Spleen (tissue), 11 donors: ENCODE measurements around the gene RET. TPM values are rescaled to one million over a fixed set of nuclear protein-coding genes. Genes with fewer than 3 reads are reported as not detected.
A peak's percentile ranks its signal among the peaks of the same experiment; 100 is the strongest.

Source experiments
- DNase-seq: peaks from one replicate; pipeline ENCODE4 v3.0.0-alpha.2; 2020
- H3K27ac ChIP-seq, 8 donors: fragments of 200-600 bp; sonication (generic) in 7 of 8; 1 replicate in 4 of 8; 2 replicates in 4 of 8; pipeline versions ENCODE4 v1.5.0 to v1.8.0; 2016 to 2021; ENCODE audit warnings: inconsistent platforms in 4 of 8, mild to moderate bottlenecking in 4 of 8, moderate library complexity in 1 of 8
- H3K27me3 ChIP-seq, 7 donors: fragments of 200-600 bp; sonication (generic) in 6 of 7; replicated peaks in 1 of 7; 1 replicate in 4 of 7; 2 replicates in 3 of 7; pipeline versions ENCODE4 v1.5.0 to v1.8.0; 2016 to 2021; ENCODE audit warnings: inconsistent platforms in 3 of 7, mild to moderate bottlenecking in 1 of 7
- H3K36me3 ChIP-seq, 6 donors: fragments of 200-600 bp; sonication (generic) in 5 of 6; 1 replicate in 4 of 6; 2 replicates in 2 of 6; pipeline versions ENCODE4 v1.5.0 to v1.8.0; 2016 to 2021; ENCODE audit warnings: inconsistent platforms in 2 of 6
- H3K4me1 ChIP-seq, 6 donors: fragments of 200-600 bp; sonication (generic) in 5 of 6; 1 replicate in 3 of 6; 2 replicates in 3 of 6; pipeline versions ENCODE4 v1.5.0 to v1.8.0; 2016 to 2021; ENCODE audit warnings: inconsistent platforms in 3 of 6
- H3K4me3 ChIP-seq, 8 donors: fragments of 200-600 bp; sonication (generic) in 7 of 8; 1 replicate in 4 of 8; 2 replicates in 4 of 8; pipeline versions ENCODE4 v1.5.0 to v1.8.0; 2016 to 2021; ENCODE audit warnings: inconsistent platforms in 4 of 8, mild to moderate bottlenecking in 4 of 8, moderate library complexity in 2 of 8
- H3K9me3 ChIP-seq, 8 donors: fragments of 200-600 bp; sonication (generic) in 7 of 8; 1 replicate in 4 of 8; 2 replicates in 4 of 8; pipeline versions ENCODE4 v1.5.0 to v1.8.0; 2016 to 2021; ENCODE audit warnings: inconsistent platforms in 4 of 8
- POLR2A ChIP-seq, 3 donors: fragments of 450-650 bp; IDR thresholded peaks; one replicate each; pipeline ENCODE4 v1.5.1; 2017; ENCODE audit warnings: antibody characterized with exemption in 3 of 3, mild to moderate bottlenecking in 1 of 3
- POLR2AphosphoS5 ChIP-seq, 3 donors: sonication (generic); formaldehyde crosslinking; IDR thresholded peaks; one replicate each; pipeline ENCODE4 v1.5.1; 2017; ENCODE audit warnings: antibody characterized with exemption in 3 of 3
- WGBS, 5 donors: extraction: QIAGEN DNeasy Blood & Tissue Kit in 3 of 5; methylation state at CpG; one replicate each; pipeline versions ENCODE4 v1.1.5 to v1.1.7; 2013 to 2018; 5-methylcytosine and 5-hydroxymethylcytosine counted together
- intact Hi-C: fragments of 100-400 bp; cut with DNase I; formaldehyde crosslinking; loops from one replicate; pipeline ENCODE4 v1.15.0; 2023; ENCODE audit warnings: low total_unique reads
- polyA plus RNA-seq, 3 donors: library from polyadenylated mRNA; stranded (reverse); fragments of 200-250 nt; gene quantifications; one replicate each; pipeline ENCODE4 v1.2.1, GENCODE V29; 2013
- total RNA-seq, 7 donors: library from RNA; depleted of rRNA in 3 of 7; stranded (reverse); fragments of >200 nt in 3 of 7; fragmentation: NEBNext Ultra II Directional in 4 of 7; extraction: Animal tissue kit (Norgen Biotek cat#: 25700) in 4 of 7; gene quantifications; one replicate each; pipeline versions ENCODE4 v1.1.0 to v1.2.1, GENCODE V29; 2016 to 2021
- TF ChIP-seq, protein P1 (sequence below), 11 experiments: fragments of 200-600 bp in 7 of 11; fragments of 450-650 bp in 4 of 11; sonication (generic) in 4 of 11; IDR thresholded peaks in 8 of 11; conservative IDR thresholded peaks in 3 of 11; 1 replicate in 7 of 11; 2 replicates in 4 of 11; pipeline versions ENCODE4 v1.4.0 to v1.8.0; 2016 to 2021; ENCODE audit warnings: antibody characterized with exemption in 11 of 11, inconsistent platforms in 4 of 11, mild to moderate bottlenecking in 1 of 11
- donor health status: healthy with polysubstance abuse.
- donor health status: DM: no; HTN: no; CAD: no; lungs with moderate emphysema.
- donor health status: DM: no; HTN: no; CAD: no.
- donor health status: Bipolar disorder and iron deficiency.
- donor health status: healthy.
- donor health status: DM: no; HTN: no; CAD: no.
- donor health status: DM: yes; HTN: yes; CAD: no.

Gene RET
- total and polyA plus RNA-seq, 10 donors = 0.02 to 0.54 (median 0.31) TPM; not detected in 2

DNA sequence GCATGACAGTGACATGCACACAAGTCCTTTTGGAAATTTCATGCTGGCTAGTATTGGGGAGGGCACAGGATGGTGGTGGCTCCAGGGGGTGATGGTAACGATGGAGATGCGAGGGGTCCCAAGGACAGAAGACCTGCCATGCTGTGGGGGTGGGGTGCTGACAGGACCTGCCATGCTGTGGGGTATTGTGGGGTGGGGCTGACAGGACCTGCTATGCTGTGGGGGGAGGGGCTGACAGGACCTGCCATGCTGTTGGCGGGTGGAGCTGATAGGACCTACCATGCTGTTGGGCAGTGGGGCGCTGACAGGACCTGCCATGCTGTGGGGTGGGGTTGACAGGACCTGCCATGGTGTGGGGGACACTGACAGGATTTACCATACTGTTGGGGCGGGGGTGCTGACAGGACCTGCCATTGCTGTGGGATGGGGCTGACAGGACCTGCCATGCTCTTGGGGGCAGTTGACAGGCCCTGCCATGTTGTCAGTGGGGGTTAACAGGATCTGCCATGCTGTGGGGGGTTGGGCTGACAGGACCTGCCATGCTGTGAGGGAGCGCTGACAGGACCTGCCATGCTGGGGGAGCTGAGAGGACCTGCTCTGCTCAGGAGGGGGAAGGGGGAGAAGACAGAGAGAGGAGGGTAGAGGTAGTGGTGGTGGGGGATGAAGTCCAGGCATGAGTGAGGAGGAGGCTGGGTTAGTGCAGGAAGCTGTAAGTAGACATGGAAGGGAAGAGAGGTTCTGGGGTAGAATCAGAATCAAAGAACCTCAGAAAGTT is 36.2 kb upstream of the RET start:
- no peak overlapping the region for H3K4me3 ChIP-seq
- no peaks in the 10 kb centered on the region for H3K36me3 ChIP-seq
- no peaks in the 10 kb centered on the region for H3K9me3 ChIP-seq
- H3K27me3 ChIP-seq = no peaks in the 10 kb centered on the region
- H3K27ac ChIP-seq = no peak overlapping the region
- WGBS, 5 donors = 85 to 98% (median 90%) methylated on average over 5 to 6 of the region's 6 CpGs
- peaks cover 0 to 17% (median 6%) of the 10 kb centered on the region in 6 donors for H3K4me1 ChIP-seq
- TF ChIP-seq POLR2A (IDR thresholded peaks at IDR 0.05) (no peak), POLR2AphosphoS5 (IDR thresholded peaks at IDR 0.05) (no peak)
- TF ChIP-seq, protein P1, sequence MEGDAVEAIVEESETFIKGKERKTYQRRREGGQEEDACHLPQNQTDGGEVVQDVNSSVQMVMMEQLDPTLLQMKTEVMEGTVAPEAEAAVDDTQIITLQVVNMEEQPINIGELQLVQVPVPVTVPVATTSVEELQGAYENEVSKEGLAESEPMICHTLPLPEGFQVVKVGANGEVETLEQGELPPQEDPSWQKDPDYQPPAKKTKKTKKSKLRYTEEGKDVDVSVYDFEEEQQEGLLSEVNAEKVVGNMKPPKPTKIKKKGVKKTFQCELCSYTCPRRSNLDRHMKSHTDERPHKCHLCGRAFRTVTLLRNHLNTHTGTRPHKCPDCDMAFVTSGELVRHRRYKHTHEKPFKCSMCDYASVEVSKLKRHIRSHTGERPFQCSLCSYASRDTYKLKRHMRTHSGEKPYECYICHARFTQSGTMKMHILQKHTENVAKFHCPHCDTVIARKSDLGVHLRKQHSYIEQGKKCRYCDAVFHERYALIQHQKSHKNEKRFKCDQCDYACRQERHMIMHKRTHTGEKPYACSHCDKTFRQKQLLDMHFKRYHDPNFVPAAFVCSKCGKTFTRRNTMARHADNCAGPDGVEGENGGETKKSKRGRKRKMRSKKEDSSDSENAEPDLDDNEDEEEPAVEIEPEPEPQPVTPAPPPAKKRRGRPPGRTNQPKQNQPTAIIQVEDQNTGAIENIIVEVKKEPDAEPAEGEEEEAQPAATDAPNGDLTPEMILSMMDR (IDR thresholded peaks at IDR 0.05 in 8 of 11, conservative IDR thresholded peaks at IDR 0.05 in 3 of 11) = no peak
- no peak for DNase-seq
- intact Hi-C loops = no loop called here

GRCh38 chr10:43041422-43042342 is 35.2 kb upstream of the RET start:
- peak; percentile 63 for DNase-seq
- Histone ChIP-seq H3K36me3 (no peaks in the 10 kb centered on the region), H3K27me3 (no peaks in the 10 kb centered on the region), H3K4me1 (peaks cover 0 to 17% (median 6%) of the 10 kb centered on the region in 6 donors), H3K9me3 (no peaks in the 10 kb centered on the region), H3K27ac (no peak overlapping the region), H3K4me3 (no peak overlapping the region)
- intact Hi-C loops = no loop called here
- TF ChIP-seq POLR2AphosphoS5 (IDR thresholded peaks at IDR 0.05) (no peak), POLR2A (IDR thresholded peaks at IDR 0.05) (no peak)
- TF ChIP-seq, protein P1 (IDR thresholded peaks at IDR 0.05 in 8 of 11, conservative IDR thresholded peaks at IDR 0.05 in 3 of 11) = no peak
- WGBS, 5 donors = 73 to 98% (median 88%) methylated on average over 5 to 9 of the region's 9 CpGs

DNA sequence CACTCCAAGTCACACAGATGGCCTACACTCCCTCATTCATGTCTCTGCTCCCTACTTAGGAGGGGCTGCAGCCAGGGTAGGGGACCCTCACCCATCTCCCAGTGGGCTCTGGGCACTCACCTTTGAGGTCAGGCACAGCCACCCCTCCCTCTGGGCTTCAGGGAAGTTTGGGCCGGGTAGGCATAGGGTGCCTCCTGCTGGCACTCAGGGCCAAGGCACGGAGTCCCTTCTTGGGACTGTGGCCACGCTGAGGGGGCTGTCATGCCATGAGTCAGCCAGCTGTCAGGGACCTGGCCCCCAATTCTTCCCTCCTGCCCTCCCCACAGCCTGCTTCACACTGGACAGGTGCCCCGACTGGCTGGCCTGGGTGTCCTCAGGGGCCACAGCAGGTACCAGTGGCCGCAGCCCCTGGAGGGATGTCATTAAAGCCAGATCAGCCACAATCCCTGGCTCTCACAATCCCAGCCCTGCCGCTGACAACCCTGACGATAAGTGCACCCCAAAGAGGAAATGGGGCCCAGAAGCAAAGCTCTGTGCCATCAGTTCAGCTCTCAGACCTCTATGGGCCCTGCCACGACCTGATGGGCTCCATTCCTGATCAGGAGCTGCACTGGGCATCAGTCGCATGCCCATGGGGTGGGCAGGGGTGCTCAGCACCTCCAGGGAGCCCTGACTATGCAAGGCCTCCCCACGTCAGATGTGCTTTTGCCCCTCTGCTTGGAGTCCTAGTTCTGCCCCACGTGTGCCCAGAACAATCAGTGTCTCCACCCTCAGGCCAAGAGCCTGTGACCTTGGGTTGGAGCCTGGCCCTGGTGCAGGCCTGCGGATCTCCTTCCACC is 34.1 kb upstream of the RET start:
- no peaks in the 10 kb centered on the region for H3K27me3 ChIP-seq
- H3K4me3 ChIP-seq = no peak overlapping the region
- no peaks in the 10 kb centered on the region for H3K36me3 ChIP-seq
- H3K27ac ChIP-seq = no peak overlapping the region
- intact Hi-C loops = no loop called here
- no peak for TF ChIP-seq POLR2AphosphoS5 (IDR thresholded peaks at IDR 0.05)
- TF ChIP-seq, protein P1 (IDR thresholded peaks at IDR 0.05 in 8 of 11, conservative IDR thresholded peaks at IDR 0.05 in 3 of 11) = no peak
- TF ChIP-seq POLR2A (IDR thresholded peaks at IDR 0.05) = no peak
- peaks cover 0 to 17% (median 6%) of the 10 kb centered on the region in 6 donors for H3K4me1 ChIP-seq
- no peak for DNase-seq
- 82 to 89% (median 84%) methylated on average over 5 to 12 of the region's 12 CpGs for WGBS, 5 donors
- H3K9me3 ChIP-seq = no peaks in the 10 kb centered on the region
